GM19240 (cell line): ENCODE measurements around the gene CYTL1.
"Not testable (repeated sequence)": the region's sequence is repeated elsewhere in the genome, so short reads cannot be mapped to it uniquely, and the experiment has no call there.

Experiments used
- DNase-seq: peaks from one replicate; pipeline ENCODE4 v3.0.0; 2011; ENCODE audit warnings: low spot score; ENCODE audit not compliant: insufficient read length

The CYTL1 gene, protein sequence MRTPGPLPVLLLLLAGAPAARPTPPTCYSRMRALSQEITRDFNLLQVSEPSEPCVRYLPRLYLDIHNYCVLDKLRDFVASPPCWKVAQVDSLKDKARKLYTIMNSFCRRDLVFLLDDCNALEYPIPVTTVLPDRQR

DNA sequence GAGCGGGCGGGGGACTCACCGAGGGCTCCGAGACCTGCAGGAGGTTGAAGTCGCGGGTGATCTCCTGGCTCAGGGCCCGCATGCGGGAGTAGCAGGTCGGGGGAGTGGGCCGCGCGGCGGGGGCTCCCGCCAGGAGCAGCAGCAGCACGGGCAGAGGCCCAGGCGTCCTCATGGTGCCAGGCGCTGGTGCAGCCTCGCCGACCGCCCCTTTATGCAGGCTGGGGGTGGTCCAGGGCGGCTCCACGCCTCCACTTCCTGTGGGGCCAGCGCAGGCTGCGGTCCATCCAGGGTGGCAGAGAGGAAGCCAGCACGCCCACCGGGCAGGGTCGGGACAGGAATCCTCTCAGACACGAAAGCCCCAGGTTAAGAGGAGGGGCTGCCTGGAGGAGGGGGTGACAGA lies at the start of gene CYTL1:
CYTL1 (minus strand) TSS at position 185 of the 400 bp plus-strand sequence; CDS start at position 172, 13 bp downstream.
- no peak for DNase-seq

DNA sequence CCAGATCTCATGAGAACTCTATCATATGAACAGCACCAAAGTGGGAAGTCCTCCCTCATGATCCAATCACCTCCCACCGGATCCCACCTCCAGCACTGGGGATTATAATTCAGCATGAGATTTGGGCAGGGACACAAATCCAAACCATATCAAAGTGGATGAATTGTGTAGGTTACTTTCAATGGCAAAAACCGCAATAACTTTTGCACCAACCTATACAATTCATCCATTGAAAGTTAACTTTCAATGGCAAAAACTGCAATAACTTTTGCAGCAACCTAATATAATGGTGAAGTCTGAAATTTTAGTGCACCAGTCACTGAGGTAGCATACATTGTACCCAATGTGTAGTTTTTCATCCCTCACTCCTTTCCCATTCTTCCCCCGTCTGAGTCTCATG lies 48.6 kb upstream of the CYTL1 start:
- DNase-seq: no peak

GRCh38 chr4:5066968-5067367 lies 47.7 kb upstream of the CYTL1 start:
- not testable (repeated sequence) for DNase-seq

DNA sequence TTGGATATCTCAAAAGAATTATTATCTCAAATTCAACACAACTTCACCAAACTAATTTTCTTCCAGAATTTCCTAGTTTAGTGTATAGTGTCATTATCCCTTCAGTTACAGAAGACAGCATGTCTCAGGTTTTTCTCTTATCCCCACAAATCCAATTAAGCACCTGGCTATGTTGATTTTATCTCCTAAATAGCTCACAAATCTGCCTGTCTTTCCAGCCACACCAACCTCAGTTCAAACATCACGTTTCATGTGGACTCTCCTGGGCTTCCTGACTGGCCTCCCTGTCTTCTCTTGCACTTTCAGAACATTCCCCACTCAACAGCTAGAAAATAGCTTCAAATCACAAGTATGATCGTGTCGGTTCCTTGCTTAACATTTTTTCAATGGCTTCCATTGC lies 46.8 kb upstream of the CYTL1 start:
- no peak for DNase-seq

GRCh38 chr4:5055411-5055810 lies 36.2 kb upstream of the CYTL1 start:
- DNase-seq: no peak

DNA sequence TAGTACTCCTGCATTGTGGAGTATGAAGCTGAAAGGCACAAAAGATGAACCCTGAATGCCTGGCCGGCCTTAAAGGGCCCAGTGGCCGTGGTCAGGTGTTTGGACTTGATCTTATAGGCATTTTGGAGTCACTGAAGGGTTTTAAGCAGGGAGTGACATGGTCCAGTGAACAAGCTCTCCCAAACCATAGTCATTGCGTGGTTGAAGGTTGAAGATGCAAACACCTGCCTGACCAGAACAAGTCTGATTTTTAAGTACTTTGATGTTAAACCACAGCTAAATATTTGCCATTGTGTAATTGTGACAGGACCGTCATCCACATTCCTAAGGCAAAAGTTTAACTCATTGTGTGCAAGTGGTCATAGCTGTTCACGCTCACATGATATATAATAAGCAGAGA lies 35.3 kb upstream of the CYTL1 start:
- DNase-seq: no peak

DNA sequence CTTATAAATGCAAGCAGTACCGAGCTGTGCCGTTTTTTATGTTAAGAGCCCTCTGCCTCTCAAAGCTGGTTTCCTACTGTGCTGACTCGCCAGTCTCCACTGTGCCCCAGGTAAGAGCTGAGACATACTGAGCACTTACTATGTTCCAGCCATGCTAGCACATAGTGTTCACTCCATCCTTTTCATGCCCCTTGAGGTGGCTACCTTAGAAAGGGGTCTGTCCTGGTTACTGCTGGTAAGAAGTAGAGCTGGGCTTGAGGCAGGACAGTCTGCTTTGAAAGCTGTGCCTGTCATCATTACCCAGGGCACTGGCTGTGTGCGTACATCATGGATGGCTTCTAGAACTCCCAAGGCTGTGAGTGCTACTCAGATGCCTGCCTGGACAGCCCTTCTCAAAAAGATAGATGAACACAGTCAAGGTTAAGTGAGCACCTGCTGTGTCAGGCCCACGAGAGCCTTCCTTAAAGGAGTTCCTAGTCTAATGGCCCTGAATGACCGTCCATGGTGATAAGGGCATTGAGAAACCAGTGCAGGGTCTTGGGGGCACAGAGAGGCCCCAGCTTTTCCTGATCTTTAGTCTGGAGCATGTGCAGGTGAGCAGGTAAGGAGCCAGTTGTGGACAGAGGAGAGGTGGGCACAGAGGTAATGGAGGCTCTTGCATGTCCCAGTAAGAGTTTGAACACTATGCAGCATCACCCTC lies 33.6 kb upstream of the CYTL1 start:
- no peak for DNase-seq

GRCh38 chr4:5052204-5052702 lies 33.0 kb upstream of the CYTL1 start:
- no peak for DNase-seq

- DNase-seq: no peak
Observed at GRCh38 chr4:5051278-5052203, 32.3 kb upstream of the CYTL1 start, which contains the start of gene STK32B. Gene STK32B, plus strand, starts transcription at chr4:5051480.

DNA sequence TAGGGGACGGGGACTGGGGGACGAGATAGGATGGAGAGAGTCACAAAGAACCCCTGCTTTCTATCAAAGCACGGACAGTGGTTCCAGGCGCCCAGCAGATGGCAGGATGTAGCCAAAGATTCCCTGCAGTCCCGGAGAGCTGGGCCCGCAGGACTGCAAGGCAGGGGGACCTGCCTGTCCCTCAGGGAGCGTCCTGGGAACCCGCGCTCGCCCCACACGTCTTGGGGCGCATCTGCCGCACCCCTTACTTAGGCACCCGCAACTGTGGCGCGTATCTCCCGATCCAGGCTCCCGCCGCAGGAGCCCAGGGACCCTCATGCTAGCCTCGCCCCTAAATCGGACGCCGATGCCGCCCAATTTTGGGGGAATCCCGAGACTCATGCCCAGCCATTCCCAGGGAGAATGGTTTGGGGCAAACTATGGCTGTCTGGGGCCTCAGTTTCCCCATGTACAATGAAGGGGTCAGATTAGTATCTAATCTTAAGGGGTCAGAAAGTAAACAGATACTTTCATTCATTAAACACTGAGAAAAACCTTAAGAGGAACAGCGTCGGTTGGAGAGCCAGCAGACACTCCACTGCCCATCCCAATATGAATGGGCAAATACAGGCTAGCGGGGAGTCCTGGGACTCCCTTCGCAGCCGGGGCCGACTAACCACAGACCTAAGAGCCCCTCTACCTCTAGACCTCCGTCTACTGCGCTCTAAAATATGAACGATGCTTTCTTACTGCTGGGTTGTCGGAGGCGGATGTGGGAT lies 31.4 kb upstream of the CYTL1 start:
- no peak for DNase-seq

DNA sequence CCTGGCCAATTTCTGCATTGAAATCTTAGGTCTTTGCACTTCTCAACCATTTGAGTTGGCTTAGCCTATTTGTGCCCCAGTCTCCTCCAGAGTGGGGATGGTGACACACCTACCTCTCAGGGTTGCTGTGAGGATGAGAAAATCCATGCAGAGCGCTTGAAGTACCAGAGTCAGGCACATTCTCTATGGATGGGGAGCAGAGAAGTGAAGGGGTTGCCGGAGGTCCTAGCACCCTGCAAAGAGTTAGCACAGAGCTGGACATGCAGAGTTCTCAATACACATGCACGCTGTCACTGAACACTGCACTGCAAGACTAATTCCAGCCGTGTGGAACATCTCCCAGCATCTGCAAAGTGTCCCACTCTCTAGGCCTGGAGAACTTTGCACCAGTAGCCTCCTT lies 29.5 kb upstream of the CYTL1 start:
- no peak for DNase-seq

DNA sequence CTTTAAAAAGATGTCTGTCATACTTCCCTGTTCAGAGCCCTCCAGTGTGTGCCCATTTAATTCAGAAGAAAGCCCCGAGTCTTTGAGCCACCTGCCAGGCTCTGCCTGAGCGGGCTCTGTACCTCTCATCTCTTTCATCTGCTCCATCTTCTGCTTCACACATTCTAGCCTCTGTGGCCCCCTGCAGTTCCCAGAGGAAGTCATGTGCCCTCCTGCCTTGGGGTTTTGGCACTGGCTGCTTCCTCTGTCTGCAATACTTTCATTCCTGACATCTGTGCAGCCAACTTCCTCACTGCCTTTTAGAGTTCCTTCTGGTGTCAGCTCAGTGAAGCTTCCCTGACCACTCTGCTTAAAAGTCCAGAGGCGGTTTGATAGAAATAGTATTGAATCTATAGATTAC lies 25.8 kb upstream of the CYTL1 start:
- DNase-seq: no peak

DNA sequence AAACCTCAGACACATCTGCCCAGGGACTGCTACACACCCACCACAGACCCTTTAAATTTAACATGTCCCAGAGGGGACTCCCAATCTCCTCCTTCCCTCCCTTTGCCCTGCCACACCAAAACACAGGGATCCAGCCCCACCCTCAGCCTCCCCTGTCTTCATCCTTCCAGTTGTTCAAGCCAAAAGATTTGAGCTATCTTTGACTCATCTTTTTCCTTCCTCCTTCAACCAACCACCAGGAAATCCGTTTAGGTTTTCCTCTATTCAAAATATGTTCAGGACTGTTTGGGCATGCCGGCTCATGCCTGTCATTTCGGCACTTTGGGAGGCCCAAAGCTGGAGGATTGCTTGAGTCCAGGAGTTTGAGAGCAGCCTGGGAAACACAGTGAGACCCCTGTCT lies 25.1 kb upstream of the CYTL1 start:
- DNase-seq: no peak

GRCh38 chr4:5043579-5043978 lies 24.3 kb upstream of the CYTL1 start:
- no peak for DNase-seq

GRCh38 chr4:5041699-5042098 lies 22.4 kb upstream of the CYTL1 start:
- DNase-seq: no peak

GRCh38 chr4:5040856-5041620 lies 21.8 kb upstream of the CYTL1 start:
- DNase-seq: no peak

- no peak for DNase-seq
Observed at GRCh38 chr4:5039800-5040199, 20.5 kb upstream of the CYTL1 start.

DNA sequence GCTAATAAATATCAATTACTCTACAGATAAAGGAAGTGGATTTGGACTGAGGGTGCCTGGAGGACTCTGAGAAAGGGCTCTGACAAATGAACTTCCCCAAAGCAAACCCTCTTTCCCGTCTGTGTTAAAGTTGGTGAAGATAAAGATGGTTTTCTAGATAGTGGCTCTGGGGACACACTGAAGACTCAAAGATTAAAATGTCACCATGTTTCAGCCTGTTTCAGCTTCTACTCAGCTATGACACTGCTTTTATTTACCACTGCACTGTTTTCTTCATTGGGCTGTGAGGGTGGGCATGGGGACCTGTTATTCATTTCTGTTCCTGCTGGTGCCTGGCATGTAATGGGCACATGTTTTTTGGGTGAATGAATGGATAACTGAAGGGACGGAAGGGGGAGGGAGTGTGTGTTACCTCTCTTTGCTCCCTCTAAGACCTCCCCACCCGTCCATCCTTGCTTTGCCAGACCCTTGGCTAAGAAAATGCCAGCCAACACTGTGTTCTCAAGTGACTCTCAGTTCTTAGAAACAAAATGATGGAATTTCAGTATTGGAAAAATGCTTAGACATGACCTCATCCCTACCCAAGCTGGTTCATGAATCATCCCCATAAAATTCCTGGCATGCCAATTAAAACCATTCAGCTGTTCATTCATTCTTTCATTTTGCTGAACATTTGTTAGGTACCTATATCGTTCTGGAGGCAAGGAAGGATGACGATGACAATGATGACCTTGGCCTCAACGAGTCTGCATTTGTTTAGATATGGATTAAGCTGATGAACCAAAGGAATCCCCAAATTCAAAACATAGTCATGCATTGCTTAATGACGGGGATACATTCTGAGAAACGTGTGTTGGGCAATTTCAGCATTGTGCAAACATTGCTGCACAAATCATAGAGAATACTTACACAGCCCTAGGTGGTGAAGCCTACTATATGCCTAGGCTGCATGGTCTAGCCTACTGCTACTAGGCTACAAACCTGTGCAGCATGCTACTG lies 18.6 kb upstream of the CYTL1 start:
- DNase-seq: no peak

- DNase-seq: no peak
Observed at GRCh38 chr4:5036239-5036638, 17.0 kb upstream of the CYTL1 start.
